Germinal center (tissue), 1 donor: ENCODE results near the gene MREG.
"Not testable (repeated sequence)": the region's sequence is repeated elsewhere in the genome, so short reads cannot be mapped to it uniquely, and the experiment has no call there.

Experiments used
- DNase-seq: peaks from one replicate; pipeline ENCODE4 v3.0.0; 2012; ENCODE audit warnings: mixed read lengths, low spot score

The MREG gene

GRCh38 chr2:216021768-216022565 lies 8.6 kb upstream of the MREG start:
- no peak for DNase-seq

DNA sequence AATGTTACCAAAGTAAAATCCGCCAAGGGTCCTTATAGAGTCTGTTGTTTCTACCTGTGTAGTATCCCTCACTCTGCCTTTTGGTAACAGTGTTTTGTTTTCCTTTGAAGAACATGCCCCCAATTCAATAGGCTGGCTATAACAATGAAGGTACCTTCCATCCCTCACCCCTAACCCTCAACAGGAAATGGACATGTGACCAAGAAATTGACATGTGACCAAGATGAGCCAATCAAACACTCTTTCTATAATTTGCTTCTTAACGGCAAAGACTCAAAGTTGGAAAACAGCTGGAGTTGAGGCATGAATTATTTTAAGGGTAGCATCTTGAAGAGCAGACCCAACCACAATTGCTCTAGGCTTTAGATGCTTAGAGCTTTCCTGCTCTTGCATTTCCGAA lies 5.4 kb upstream of the MREG start:
- DNase-seq = no peak

DNA sequence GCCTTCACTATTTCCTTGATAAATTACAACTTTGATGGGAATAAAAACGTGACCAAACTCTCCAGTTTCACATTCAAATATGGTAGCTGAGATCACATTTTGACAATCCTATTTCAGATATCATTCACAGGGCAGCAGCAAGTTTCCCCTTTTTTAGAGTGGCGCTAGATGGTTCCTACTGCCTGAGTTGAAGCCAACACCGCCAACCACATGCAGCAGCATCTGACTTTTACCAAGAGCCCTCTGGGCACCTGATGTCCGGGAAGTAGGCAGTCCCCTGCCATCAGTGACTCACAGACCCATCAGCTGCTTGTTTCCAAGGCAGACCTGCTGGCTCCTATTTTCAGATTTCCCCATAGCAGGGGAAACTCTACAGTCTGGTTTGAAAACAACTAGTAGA lies 4.0 kb upstream of the MREG start:
- DNase-seq = peak; percentile 39

GRCh38 chr2:216016581-216016980 lies 3.2 kb upstream of the MREG start:
- DNase-seq = no peak

- DNase-seq = peak; percentile 57
Observed at GRCh38 chr2:216015722-216016464, 2.5 kb upstream of the MREG start.

DNA sequence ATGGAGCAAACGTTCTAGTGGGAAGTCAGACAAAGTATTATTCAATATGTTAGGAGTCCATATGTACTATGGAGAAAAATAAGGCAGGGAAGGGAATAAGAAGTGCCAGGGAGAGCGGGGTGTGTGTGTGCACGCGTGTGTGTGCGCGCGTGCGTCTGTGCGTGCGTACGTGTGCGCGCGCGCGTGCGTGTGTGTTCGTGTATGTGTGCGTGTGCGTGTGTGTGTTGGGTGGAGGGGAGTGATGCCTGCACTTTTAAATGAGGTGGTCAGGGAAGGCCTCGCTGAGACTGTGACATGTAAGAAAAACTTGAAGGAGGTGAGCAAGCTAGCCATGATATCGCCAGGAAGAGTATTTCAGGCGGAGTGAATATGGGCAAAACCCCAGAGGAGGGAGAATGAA lies 1.6 kb upstream of the MREG start:
- DNase-seq = no peak

GRCh38 chr2:216014006-216014405 lies 655 bp upstream of the MREG start:
- no peak for DNase-seq

DNA sequence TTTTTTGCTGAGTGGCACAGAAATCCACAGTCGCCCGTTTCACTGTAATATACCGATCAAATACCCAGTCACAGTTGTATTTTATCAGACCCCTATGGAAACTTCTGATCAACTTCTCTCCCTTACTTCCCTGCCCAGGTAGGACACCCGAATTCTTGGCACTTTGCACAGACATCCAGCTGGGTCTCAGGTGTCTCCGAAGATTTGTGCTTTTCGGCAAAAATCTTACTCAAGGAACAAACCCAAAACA lies 596 bp downstream of the MREG start:
- no peak for DNase-seq

DNA sequence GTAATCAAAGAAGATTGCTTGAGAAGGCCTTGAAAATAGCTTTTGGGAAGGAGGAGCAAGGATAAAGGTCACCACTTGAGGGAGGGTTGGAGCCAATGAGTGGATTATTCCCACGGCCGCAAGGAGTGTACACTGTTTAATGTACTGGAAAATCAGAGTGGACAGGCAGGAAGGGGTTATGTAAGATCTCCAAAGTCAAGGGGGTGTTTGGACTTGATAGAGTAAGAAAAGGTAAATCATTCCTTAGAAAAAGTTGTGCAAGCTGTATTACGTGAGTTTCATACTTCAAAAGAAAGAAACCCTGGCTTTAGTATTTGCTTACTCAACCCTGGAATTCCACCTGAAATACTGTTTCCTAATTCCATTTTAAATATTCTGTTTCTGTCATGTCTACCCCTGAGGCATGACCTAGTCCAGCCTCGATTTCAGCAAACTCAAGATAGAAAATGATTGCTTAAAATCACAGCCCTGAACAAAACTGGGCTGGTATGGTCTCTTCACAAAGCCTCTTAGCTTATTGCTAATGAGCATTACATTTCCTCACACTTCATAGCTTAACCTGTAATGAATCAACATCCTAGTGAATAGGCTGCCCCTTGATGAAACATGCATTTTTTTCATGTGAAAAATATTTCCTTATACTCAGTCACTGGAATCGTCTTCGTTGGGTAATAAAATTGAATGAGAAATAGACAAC lies 1.1 kb downstream of the MREG start:
- DNase-seq = no peak

DNA sequence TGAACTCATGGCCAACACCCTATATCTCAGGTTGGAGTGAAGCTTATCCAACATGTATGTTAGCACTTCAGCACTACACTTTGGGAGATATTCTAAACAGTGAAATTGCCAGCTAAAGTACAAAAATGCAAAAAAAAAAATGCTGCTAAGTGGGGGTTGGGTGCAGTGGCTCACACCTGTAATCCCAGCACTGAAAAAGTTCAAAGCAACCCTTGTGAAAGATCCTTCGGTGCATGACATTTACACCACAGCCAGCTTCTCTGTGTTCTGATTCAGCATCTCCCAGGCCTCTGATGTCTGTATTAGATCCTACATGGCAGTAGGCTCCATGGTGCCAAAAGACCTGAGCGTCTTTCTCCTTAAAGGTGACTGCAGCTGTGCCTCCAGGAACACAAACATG lies 4.1 kb downstream of the MREG start:
- not testable (repeated sequence) for DNase-seq

GRCh38 chr2:216008387-216008786 lies 5.0 kb downstream of the MREG start:
- DNase-seq = no peak

GRCh38 chr2:216006164-216006663 lies 7.1 kb downstream of the MREG start:
- peak; percentile 25 for DNase-seq

DNA sequence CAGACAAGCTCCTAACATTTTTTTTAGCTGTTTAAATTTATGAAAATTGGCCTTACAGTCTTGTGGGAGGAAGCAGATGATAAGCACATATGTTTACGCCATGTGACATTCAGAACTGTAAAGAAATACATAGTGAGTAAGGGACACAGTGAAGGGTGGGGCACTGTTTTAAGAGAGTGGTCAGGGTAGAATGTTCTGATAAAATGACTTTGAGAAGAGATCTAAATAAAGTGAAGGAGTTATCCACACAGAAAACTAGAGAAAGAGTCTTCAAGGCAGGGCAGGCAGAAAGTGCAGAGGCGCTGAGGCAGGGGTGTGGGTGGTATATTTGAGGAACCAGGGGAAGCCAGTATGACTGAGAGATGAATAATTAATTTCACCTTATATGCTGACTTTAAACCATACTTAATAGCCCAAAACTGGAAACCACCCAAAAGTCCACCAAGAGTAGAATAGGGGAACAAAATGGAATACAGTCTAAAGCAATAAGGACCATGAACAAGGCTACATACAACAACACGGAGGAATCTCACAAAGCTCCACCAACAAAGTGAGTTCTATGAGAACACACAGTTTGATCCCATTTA lies 8.6 kb downstream of the MREG start:
- peak; percentile 31 for DNase-seq

GRCh38 chr2:216003876-216004696 lies 9.3 kb downstream of the MREG start:
- no peak for DNase-seq

- no peak for DNase-seq
Observed at GRCh38 chr2:216002693-216003092, 10.7 kb downstream of the MREG start.

GRCh38 chr2:216002101-216002678 lies 11.2 kb downstream of the MREG start:
- no peak for DNase-seq

GRCh38 chr2:216001216-216002100 lies 11.9 kb downstream of the MREG start:
- DNase-seq = no peak

DNA sequence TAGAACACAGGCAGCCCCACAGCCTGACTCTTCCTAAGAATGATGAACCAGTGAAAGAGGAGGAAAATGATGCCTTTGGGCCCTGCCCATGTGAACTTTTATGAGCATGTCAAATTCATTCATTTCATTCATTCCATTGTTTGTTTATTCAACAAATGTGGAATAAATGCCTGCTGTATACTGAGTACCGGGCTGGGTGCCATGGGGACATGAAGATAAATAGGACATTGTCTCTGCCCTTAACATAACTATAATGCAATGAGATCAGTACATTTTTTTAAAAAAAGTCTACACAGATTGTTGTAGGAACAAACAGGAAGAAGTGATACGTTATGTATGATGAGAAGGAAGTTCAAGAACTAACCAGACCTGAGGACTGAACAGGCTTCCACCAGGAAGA lies 14.7 kb downstream of the MREG start:
- DNase-seq = no peak

- DNase-seq = no peak
Observed at GRCh38 chr2:215997219-215997618, 16.1 kb downstream of the MREG start.

GRCh38 chr2:215994911-215995310 lies 18.4 kb downstream of the MREG start:
- DNase-seq = no peak
